GM19099 (cell line): Measurements from ENCODE around the gene SLC29A3.

Experiments used
- POLR2A ChIP-seq: IDR thresholded peaks from 3 replicates; pipeline ENCODE4 v1.6.1; 2011; ENCODE audit warnings: low read depth; ENCODE audit not compliant: insufficient read length; ENCODE audit errors: extremely low read depth

SLC29A3 gene

GRCh38 chr10:71319042-71319799, at the start of gene SLC29A3:
Gene SLC29A3 (plus strand): TSS chr10:71319259. CDS start chr10:71319310, 51 bp downstream.
- TF ChIP-seq POLR2A: peak; percentile 67

- no peak for TF ChIP-seq POLR2A
These were observed 49.5 kb upstream of the SLC29A3 start for GRCh38 chr10:71269301-71270288.

- TF ChIP-seq POLR2A: no peak
These were observed 48.5 kb upstream of the SLC29A3 start for GRCh38 chr10:71270301-71271220.

GRCh38 chr10:71271662-71272055, 47.4 kb upstream of the SLC29A3 start:
- no peak for TF ChIP-seq POLR2A

GRCh38 chr10:71272056-71272771, 46.8 kb upstream of the SLC29A3 start:
- no peak for TF ChIP-seq POLR2A

- TF ChIP-seq POLR2A: no peak
These were observed 45.6 kb upstream of the SLC29A3 start for GRCh38 chr10:71273506-71273905.

- TF ChIP-seq POLR2A: no peak
These were observed 43.9 kb upstream of the SLC29A3 start for GRCh38 chr10:71274901-71275796.

GRCh38 chr10:71276873-71277272, 42.2 kb upstream of the SLC29A3 start:
- TF ChIP-seq POLR2A: no peak

- no peak for TF ChIP-seq POLR2A
These were observed 41.0 kb upstream of the SLC29A3 start for GRCh38 chr10:71277914-71278665.

- no peak for TF ChIP-seq POLR2A
These were observed 40.1 kb upstream of the SLC29A3 start for GRCh38 chr10:71278691-71279588.

- no peak for TF ChIP-seq POLR2A
These were observed 39.4 kb upstream of the SLC29A3 start for GRCh38 chr10:71279590-71280170.
